HFFc6 (cell line): ENCODE results near the gene MYLK2. TPM values are rescaled to one million over a fixed set of nuclear protein-coding genes. Genes with fewer than 3 reads are reported as not detected.

ENCODE experiments used
- DNase-seq: peaks from one replicate; pipeline ENCODE4 v3.0.0-alpha.2; 2018
- H3K27ac Mint-ChIP-seq: 2 replicates; pipeline ENCODE4 v1.8.0; 2020; ENCODE audit warnings: mild to moderate bottlenecking, mixed read lengths
- H3K27me3 Mint-ChIP-seq: 2 replicates; pipeline ENCODE4 v1.8.0; 2021; ENCODE audit warnings: mild to moderate bottlenecking, moderate library complexity, mixed read lengths; ENCODE audit not compliant: insufficient read depth
- H3K36me3 Mint-ChIP-seq: 2 replicates; pipeline ENCODE4 v1.8.0; 2021; ENCODE audit warnings: low read depth, mixed read lengths
- H3K4me1 Mint-ChIP-seq: 2 replicates; pipeline ENCODE4 v1.8.0; 2020; ENCODE audit warnings: low read depth, mixed read lengths
- H3K4me3 Mint-ChIP-seq: 2 replicates; pipeline ENCODE4 v1.8.0; 2020; ENCODE audit warnings: mild to moderate bottlenecking, moderate library complexity, mixed read lengths
- H3K9me3 Mint-ChIP-seq: 2 replicates; pipeline ENCODE4 v1.8.0; 2020; ENCODE audit warnings: mild to moderate bottlenecking, mixed read lengths
- total RNA-seq, 6 experiments: library from RNA; stranded (reverse); fragmentation: NEBNext Ultra II Directional; extraction: Animal tissue kit (Norgen Biotek cat#: 25700); gene quantifications; 2 replicates in 1 of 6; 3 replicates in 5 of 6; pipeline ENCODE4 v1.2.3, GENCODE V29; 2021
- TF ChIP-seq, protein P1 (sequence below): fragments of 200-600 bp; sonication (generic); IDR thresholded peaks from 2 replicates; pipeline ENCODE4 v1.5.0; 2021; ENCODE audit warnings: antibody characterized with exemption, mild to moderate bottlenecking

Gene MYLK2
- total RNA-seq, 6 experiments from 2014 or later = 0.07 to 0.30 (median 0.16) TPM

DNA sequence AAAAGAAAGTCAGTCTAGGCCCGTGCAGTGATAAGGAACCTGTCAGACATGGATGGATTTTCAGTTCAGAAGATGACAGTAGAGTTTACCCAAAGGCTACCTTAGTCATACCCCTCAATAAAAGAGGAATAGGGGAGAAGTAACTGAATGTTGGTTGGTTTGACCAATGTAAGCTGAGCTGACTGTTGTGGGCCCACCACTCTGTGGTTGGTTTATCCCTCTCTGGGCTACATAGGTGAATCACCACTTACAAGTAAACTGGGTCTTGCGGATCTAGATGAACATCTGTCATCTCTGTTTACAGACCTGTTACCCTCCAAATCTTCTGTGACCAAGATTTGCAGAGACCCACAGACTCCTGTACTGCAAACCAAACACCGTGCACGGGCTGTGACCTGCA lies 37.2 kb upstream of the MYLK2 start:
- DNase-seq = no peak
- TF ChIP-seq, protein P1, sequence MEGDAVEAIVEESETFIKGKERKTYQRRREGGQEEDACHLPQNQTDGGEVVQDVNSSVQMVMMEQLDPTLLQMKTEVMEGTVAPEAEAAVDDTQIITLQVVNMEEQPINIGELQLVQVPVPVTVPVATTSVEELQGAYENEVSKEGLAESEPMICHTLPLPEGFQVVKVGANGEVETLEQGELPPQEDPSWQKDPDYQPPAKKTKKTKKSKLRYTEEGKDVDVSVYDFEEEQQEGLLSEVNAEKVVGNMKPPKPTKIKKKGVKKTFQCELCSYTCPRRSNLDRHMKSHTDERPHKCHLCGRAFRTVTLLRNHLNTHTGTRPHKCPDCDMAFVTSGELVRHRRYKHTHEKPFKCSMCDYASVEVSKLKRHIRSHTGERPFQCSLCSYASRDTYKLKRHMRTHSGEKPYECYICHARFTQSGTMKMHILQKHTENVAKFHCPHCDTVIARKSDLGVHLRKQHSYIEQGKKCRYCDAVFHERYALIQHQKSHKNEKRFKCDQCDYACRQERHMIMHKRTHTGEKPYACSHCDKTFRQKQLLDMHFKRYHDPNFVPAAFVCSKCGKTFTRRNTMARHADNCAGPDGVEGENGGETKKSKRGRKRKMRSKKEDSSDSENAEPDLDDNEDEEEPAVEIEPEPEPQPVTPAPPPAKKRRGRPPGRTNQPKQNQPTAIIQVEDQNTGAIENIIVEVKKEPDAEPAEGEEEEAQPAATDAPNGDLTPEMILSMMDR = no peak

DNA sequence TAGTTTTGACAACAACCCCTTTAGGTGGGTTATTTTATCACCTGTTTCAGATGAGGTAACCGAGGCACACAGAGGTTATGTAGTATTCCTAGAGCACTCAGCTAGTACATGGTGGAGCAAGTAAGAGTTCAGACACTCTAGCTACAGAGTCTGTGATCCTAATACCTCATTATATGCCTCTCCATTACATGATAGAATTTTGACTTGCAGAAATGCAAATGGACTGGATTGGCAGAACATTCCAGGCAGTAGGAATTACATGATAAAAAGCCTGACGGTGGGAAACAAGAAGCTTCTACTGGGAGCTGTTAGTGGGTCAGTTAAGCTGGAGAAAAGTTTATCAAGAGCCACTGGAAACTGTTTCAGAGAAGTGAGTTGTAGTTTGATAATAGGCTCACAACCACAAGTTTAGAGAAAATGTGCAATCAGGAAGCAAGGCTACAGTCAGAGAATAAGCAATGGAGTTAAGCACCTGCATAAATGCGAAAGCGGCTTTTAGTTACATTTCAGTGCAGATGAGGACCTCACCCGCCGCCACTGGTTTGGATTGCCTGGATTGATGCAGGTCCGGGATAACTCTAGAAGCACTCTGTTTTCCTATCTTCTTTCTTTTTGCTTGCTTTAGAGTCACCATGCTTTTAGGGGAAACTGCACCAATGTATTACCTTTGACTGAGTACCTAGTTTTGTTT lies 34.7 kb upstream of the MYLK2 start:
- Mint-ChIP-seq H3K4me1 (peaks cover 32% of the 10 kb centered on the region), H3K27ac (no peak overlapping the region), H3K27me3 (no peaks in the 10 kb centered on the region), H3K36me3 (peaks cover 31% of the 10 kb centered on the region), H3K4me3 (no peak overlapping the region), H3K9me3 (no peaks in the 10 kb centered on the region)
- TF ChIP-seq, protein P1 = no peak
- DNase-seq = no peak

More for the DNA sequence above, 37.2 kb upstream of the MYLK2 start:
- peaks cover 45% of the 10 kb centered on the region for H3K36me3 Mint-ChIP-seq
- H3K9me3 Mint-ChIP-seq = no peaks in the 10 kb centered on the region
- H3K4me1 Mint-ChIP-seq = peaks cover 11% of the 10 kb centered on the region
- H3K4me3 Mint-ChIP-seq = no peak overlapping the region
- H3K27ac Mint-ChIP-seq = no peak overlapping the region
- no peaks in the 10 kb centered on the region for H3K27me3 Mint-ChIP-seq

DNA sequence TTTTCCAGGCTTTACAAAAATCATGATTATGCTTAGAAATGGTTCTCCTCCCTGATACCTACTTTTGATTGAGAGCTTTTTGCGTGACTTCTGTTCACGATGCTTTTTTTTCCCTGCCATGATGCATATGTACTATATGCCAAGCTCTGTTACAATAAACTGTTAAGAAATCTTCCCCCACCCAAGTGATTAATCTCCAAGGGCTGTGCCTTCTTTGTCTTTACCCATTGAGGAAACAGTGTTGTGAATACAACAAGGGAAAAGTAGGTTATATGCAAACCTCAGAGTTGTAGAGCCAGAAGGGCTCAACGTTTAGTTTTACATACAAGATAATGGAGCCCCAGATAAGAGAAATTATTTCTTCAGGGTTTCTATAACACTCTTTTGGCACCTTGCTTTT lies 34.1 kb upstream of the MYLK2 start:
- DNase-seq = no peak
- Mint-ChIP-seq H3K27ac (no peak overlapping the region), H3K27me3 (no peaks in the 10 kb centered on the region), H3K4me1 (peaks cover 32% of the 10 kb centered on the region), H3K36me3 (peaks cover 27% of the 10 kb centered on the region), H3K9me3 (no peaks in the 10 kb centered on the region), H3K4me3 (no peak overlapping the region)
- TF ChIP-seq, protein P1 = no peak

DNA sequence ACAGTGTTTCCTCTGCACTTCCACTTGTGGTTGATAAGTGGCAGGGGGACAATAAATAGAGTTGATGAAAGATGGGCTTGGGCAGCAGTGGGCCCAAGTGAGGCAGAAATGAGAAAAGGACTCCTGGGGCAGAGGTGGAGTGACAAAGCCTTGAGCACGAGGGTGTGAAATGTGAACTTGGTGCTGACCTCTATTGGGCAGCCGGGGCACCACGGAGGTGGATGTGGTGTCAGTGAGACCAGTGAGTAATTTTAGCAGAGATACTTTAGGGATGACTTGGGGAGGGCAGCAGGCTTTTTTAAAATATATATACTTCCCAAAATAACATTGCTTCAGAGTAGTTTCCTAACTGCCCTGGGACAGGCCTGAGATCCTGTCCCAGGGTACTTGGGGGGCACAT lies 30.6 kb upstream of the MYLK2 start:
- H3K36me3 Mint-ChIP-seq = peaks cover 24% of the 10 kb centered on the region
- no peak overlapping the region; the same call in 1 of the 2 replicates for H3K4me3 Mint-ChIP-seq
- DNase-seq = peak; percentile 56
- TF ChIP-seq, protein P1 = peak; percentile 60
- peaks cover 21% of the 10 kb centered on the region for H3K4me1 Mint-ChIP-seq
- no peaks in the 10 kb centered on the region for H3K9me3 Mint-ChIP-seq
- peak overlapping the region; percentile 65 for H3K27ac Mint-ChIP-seq
- no peaks in the 10 kb centered on the region for H3K27me3 Mint-ChIP-seq

DNA sequence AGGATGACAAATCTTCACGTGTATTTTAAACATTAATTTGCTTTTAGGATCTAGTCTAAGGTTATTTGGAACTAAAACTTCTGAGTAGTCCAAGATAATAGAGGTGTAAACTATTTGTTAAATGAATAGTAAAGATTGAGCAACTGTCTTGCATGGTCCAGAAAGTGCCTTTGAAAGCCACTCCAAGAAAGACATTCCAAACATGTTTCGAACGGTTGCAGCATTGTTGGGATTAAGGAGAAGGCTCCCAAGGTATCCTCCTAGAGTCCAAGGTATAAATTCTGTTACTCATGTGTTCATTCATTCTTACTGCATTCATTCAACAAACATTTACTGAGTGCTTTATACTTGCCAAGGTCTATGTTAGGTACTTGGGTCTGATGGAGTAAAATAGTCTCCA lies 28.8 kb upstream of the MYLK2 start:
- TF ChIP-seq, protein P1 = no peak
- DNase-seq = no peak
- peaks cover 21% of the 10 kb centered on the region for H3K4me1 Mint-ChIP-seq
- peaks cover 23% of the 10 kb centered on the region for H3K36me3 Mint-ChIP-seq
- no peaks in the 10 kb centered on the region for H3K27me3 Mint-ChIP-seq
- no peak overlapping the region for H3K4me3 Mint-ChIP-seq
- H3K9me3 Mint-ChIP-seq = no peaks in the 10 kb centered on the region
- H3K27ac Mint-ChIP-seq = no peak overlapping the region
